HG02759 (cell line): Measurements from ENCODE around the gene MYH3.
A peak's percentile ranks its signal among the peaks of the same experiment; 100 is the strongest.
"Not testable (repeated sequence)": the region's sequence is repeated elsewhere in the genome, so short reads cannot be mapped to it uniquely, and the experiment has no call there.

ENCODE experiments used
- ATAC-seq: cut with Tn5 transposase; IDR thresholded peaks from one replicate; pipeline ENCODE4 v1.9.1; 2021; ENCODE audit warnings: mild to moderate bottlenecking, moderate library complexity; ENCODE audit not compliant: unreplicated experiment

Gene MYH3

GRCh38 chr17:10657148-10657547 lies at the start of gene MYH3:
Gene MYH3, minus strand, starts transcription at chr17:10657309. Its CDS starts 2,245 bp downstream, at chr17:10655064.
- ATAC-seq: no peak

- ATAC-seq: no peak
Measured at GRCh38 chr17:10705727-10706126, 48.6 kb upstream of the MYH3 start.

- ATAC-seq: no peak
Measured at GRCh38 chr17:10702574-10702973, 45.5 kb upstream of the MYH3 start.

- ATAC-seq: no peak
Measured at GRCh38 chr17:10699856-10700255, 42.7 kb upstream of the MYH3 start.

- no peak for ATAC-seq
Measured at GRCh38 chr17:10698096-10698818, 41.1 kb upstream of the MYH3 start.

- peak; percentile 97 for ATAC-seq
Measured at GRCh38 chr17:10697092-10698081, 40.3 kb upstream of the MYH3 start, which contains the start of the genes ADPRM and SCO1. Gene ADPRM, plus strand, starts transcription at chr17:10697594. Its CDS starts 7,333 bp downstream, at chr17:10704927. Gene SCO1, minus strand, starts transcription at chr17:10697533. Its CDS starts 26 bp downstream, at chr17:10697507.

- not testable (repeated sequence) for ATAC-seq
Measured at GRCh38 chr17:10695875-10696407, 38.8 kb upstream of the MYH3 start.

- no peak for ATAC-seq
Measured at GRCh38 chr17:10687499-10687898, 30.4 kb upstream of the MYH3 start.

- ATAC-seq: no peak
Measured at GRCh38 chr17:10683853-10684252, 26.7 kb upstream of the MYH3 start.

- ATAC-seq: no peak
Measured at GRCh38 chr17:10681866-10682446, 24.8 kb upstream of the MYH3 start.

- no peak for ATAC-seq
Measured at GRCh38 chr17:10674704-10675103, 17.6 kb upstream of the MYH3 start.

GRCh38 chr17:10673312-10673711 lies 16.2 kb upstream of the MYH3 start:
- no peak for ATAC-seq

- ATAC-seq: no peak
Measured at GRCh38 chr17:10668775-10669174, 11.7 kb upstream of the MYH3 start.

GRCh38 chr17:10666906-10667305 lies 9.8 kb upstream of the MYH3 start:
- ATAC-seq: no peak

GRCh38 chr17:10664571-10664970 lies 7.5 kb upstream of the MYH3 start:
- ATAC-seq: no peak

GRCh38 chr17:10663231-10663630 lies 6.1 kb upstream of the MYH3 start:
- no peak for ATAC-seq

GRCh38 chr17:10661437-10661836 lies 4.3 kb upstream of the MYH3 start:
- no peak for ATAC-seq

GRCh38 chr17:10657879-10658278 lies 770 bp upstream of the MYH3 start:
- ATAC-seq: no peak

- ATAC-seq: no peak
Measured at GRCh38 chr17:10653987-10654386, 3.1 kb downstream of the MYH3 start.

GRCh38 chr17:10652984-10653659 lies 4.0 kb downstream of the MYH3 start:
- no peak for ATAC-seq
